ENCODE data around the gene PXT1. TPM values are rescaled to one million over a fixed set of nuclear protein-coding genes. Genes with fewer than 3 reads are reported as not detected.
"Not testable (repeated sequence)": the region's sequence is repeated elsewhere in the genome, so short reads cannot be mapped to it uniquely, and the experiment has no call there.

PXT1 gene
- total RNA-seq, 1 donor, result 0.43 TPM

- no peak for TF ChIP-seq CTCF (IDR thresholded peaks at IDR 0.05; ENCODE audit: insufficient read depth, low read depth, low read length)
- no peak for DNase-seq (ENCODE audit: low read depth)
These were observed 21.6 kb upstream of the PXT1 start for GRCh38 chr6:36464233-36464632.

GRCh38 chr6:36463676-36464075, 21.0 kb upstream of the PXT1 start:
- no peak for TF ChIP-seq CTCF (IDR thresholded peaks at IDR 0.05; ENCODE audit: insufficient read depth, low read depth, low read length)
- no peak overlapping the region for H3K4me3 ChIP-seq (ENCODE audit: low read depth, low read length)
- DNase-seq (ENCODE audit: low read depth), result peak; percentile 60

More at GRCh38 chr6:36464233-36464632, 21.6 kb upstream of the PXT1 start:
- H3K4me3 ChIP-seq (ENCODE audit: low read depth, low read length), result no peak overlapping the region

- H3K4me3 ChIP-seq (ENCODE audit: low read depth, low read length), result no peak overlapping the region
- no peak for DNase-seq (ENCODE audit: low read depth)
- no peak for TF ChIP-seq CTCF (IDR thresholded peaks at IDR 0.05; ENCODE audit: insufficient read depth, low read depth, low read length)
These were observed 19.0 kb upstream of the PXT1 start for GRCh38 chr6:36461646-36462045.

- TF ChIP-seq CTCF (IDR thresholded peaks at IDR 0.05; ENCODE audit: insufficient read depth, low read depth, low read length), result no peak
- no peak overlapping the region for H3K4me3 ChIP-seq (ENCODE audit: low read depth, low read length)
- no peak for DNase-seq (ENCODE audit: low read depth)
These were observed 18.3 kb upstream of the PXT1 start for GRCh38 chr6:36460916-36461315.

- no peak overlapping the region for H3K4me3 ChIP-seq (ENCODE audit: low read depth, low read length)
- TF ChIP-seq CTCF (IDR thresholded peaks at IDR 0.05; ENCODE audit: insufficient read depth, low read depth, low read length), result no peak
- DNase-seq (ENCODE audit: low read depth), result peak; percentile 66
These were observed 16.8 kb upstream of the PXT1 start for GRCh38 chr6:36459501-36459900.

GRCh38 chr6:36455486-36456027, 12.9 kb upstream of the PXT1 start:
- no peak for DNase-seq (ENCODE audit: low read depth)
- no peak for TF ChIP-seq CTCF (IDR thresholded peaks at IDR 0.05; ENCODE audit: insufficient read depth, low read depth, low read length)
- no peak overlapping the region for H3K4me3 ChIP-seq (ENCODE audit: low read depth, low read length)

GRCh38 chr6:36452897-36453296, 10.2 kb upstream of the PXT1 start:
- DNase-seq (ENCODE audit: low read depth); H3K4me3 ChIP-seq (ENCODE audit: low read depth, low read length): not testable (repeated sequence)

- DNase-seq (ENCODE audit: low read depth); H3K4me3 ChIP-seq (ENCODE audit: low read depth, low read length): not testable (repeated sequence)
These were observed 6.5 kb upstream of the PXT1 start for GRCh38 chr6:36449173-36449572.

Data from fibroblast of villous mesenchyme (primary cell).